ENCODE results near the gene RFPL3.

DNA sequence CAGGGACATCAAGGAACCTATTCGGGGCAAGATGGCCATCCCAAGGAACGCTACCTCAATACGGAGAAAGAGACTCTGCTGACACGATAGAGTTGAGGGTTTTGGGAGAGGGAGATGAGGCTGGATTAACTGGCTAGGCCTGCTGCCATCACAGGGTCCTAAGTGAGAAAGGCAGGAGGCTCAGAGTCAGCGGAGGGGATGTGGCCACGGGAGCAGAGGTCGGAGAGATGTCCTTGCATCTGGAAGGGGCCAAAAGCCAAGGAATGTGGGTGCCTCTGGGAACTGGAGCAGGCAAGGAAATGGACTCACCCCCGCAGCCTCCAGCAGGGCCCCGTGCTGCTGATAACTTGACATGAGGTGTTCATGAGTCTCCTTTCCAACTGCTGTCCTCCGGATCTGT lies 31.0 kb upstream of the RFPL3 start:
- TF ChIP-seq ZNF354C (tag by site-specific recombination; IDR thresholded peaks at IDR 0.05; ENCODE audit: borderline replicate concordance, low read depth) (no peak), ZNF341 (tag by site-specific recombination; IDR thresholded peaks at IDR 0.05; ENCODE audit: low read depth) (no peak), TCF7L2 (IDR thresholded peaks at IDR 0.05; ENCODE audit: borderline replicate concordance, low read depth, low read length) (no peak), ZNF274 (IDR thresholded peaks at IDR 0.05; ENCODE audit: low read length) (no peak), ZNF274 (tag by site-specific recombination; IDR thresholded peaks at IDR 0.05; ENCODE audit: borderline replicate concordance) (no peak), ZNF707 (tag by site-specific recombination; IDR thresholded peaks at IDR 0.05) (no peak), MYNN (tag by site-specific recombination; IDR thresholded peaks at IDR 0.05; ENCODE audit: borderline replicate concordance) (no peak)
- TF ChIP-seq, protein P1, sequence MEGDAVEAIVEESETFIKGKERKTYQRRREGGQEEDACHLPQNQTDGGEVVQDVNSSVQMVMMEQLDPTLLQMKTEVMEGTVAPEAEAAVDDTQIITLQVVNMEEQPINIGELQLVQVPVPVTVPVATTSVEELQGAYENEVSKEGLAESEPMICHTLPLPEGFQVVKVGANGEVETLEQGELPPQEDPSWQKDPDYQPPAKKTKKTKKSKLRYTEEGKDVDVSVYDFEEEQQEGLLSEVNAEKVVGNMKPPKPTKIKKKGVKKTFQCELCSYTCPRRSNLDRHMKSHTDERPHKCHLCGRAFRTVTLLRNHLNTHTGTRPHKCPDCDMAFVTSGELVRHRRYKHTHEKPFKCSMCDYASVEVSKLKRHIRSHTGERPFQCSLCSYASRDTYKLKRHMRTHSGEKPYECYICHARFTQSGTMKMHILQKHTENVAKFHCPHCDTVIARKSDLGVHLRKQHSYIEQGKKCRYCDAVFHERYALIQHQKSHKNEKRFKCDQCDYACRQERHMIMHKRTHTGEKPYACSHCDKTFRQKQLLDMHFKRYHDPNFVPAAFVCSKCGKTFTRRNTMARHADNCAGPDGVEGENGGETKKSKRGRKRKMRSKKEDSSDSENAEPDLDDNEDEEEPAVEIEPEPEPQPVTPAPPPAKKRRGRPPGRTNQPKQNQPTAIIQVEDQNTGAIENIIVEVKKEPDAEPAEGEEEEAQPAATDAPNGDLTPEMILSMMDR (tag by site-specific recombination; IDR thresholded peaks at IDR 0.05), result no peak
